ENCODE measurements around the gene RFC4.
A peak's percentile ranks its signal among the peaks of the same experiment; 100 is the strongest.

- TF ChIP-seq CTCF (IDR thresholded peaks at IDR 0.05), result no peak
- no peak for TF ChIP-seq EP300 (IDR thresholded peaks at IDR 0.05)
- peak in 1 of 3 donors; percentile 14 for TF ChIP-seq POLR2AphosphoS5 (IDR thresholded peaks at IDR 0.05)
- TF ChIP-seq POLR2A (IDR thresholded peaks at IDR 0.05), result no peak
Observed at GRCh38 chr3:186772701-186773417, 33.4 kb downstream of the RFC4 start.

Measured in stomach (tissue), 4 donors.